IPS-18a (cell line): ENCODE results near the gene PRKN.
"Not testable (repeated sequence)": the region's sequence is repeated elsewhere in the genome, so short reads cannot be mapped to it uniquely, and the experiment has no call there.

Experiments
- H3K27ac ChIP-seq: one replicate; pipeline ENCODE4 v1.5.1; 2013; ENCODE audit warnings: low read length
- H3K27me3 ChIP-seq: one replicate; pipeline ENCODE4 v1.6.1; 2013; ENCODE audit warnings: mild to moderate bottlenecking, low read length; ENCODE audit not compliant: control insufficient read depth, insufficient read depth
- H3K36me3 ChIP-seq: one replicate; pipeline ENCODE4 v1.6.1; 2013; ENCODE audit warnings: low read depth, low read length; ENCODE audit not compliant: control insufficient read depth
- H3K4me1 ChIP-seq: one replicate; pipeline ENCODE4 v1.6.1; 2013; ENCODE audit warnings: low read depth, low read length; ENCODE audit not compliant: control insufficient read depth
- H3K4me3 ChIP-seq: one replicate; pipeline ENCODE4 v1.5.1; 2013; ENCODE audit warnings: low read length
- H3K9ac ChIP-seq: one replicate; pipeline ENCODE4 v1.6.1; 2013; ENCODE audit warnings: mild to moderate bottlenecking, low read length, moderate library complexity
- H3K9me3 ChIP-seq: one replicate; pipeline ENCODE4 v1.6.1; 2013; ENCODE audit warnings: low read depth, low read length; ENCODE audit not compliant: control insufficient read depth

The PRKN gene

DNA sequence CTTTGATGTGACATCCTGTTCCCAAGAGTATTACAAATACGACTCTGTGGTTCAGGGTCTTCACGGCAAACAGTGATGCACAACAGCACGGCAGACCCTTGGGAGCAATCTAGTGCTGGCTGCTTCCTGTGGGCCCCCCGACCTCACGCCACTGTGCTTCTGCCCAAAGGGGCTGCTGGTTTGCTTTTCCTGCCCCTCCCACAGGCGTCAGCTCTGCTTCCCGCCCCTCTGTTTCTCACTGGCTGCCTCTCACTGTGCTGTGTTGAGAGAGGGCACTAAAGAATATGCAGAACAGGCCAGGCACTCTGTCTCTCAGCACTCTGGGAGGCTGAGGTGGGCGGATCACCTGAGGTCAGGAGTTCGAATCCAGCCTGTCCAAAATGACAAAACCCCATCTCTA is 899.2 kb downstream of the PRKN start:
- H3K9ac ChIP-seq, result no peak overlapping the region
- no peaks in the 10 kb centered on the region for H3K9me3 ChIP-seq
- peaks cover 6% of the 10 kb centered on the region for H3K4me1 ChIP-seq
- H3K36me3 ChIP-seq, result no peaks in the 10 kb centered on the region
- H3K4me3 ChIP-seq, result no peak overlapping the region
- H3K27me3 ChIP-seq, result no peaks in the 10 kb centered on the region
- H3K27ac ChIP-seq, result no peak overlapping the region

DNA sequence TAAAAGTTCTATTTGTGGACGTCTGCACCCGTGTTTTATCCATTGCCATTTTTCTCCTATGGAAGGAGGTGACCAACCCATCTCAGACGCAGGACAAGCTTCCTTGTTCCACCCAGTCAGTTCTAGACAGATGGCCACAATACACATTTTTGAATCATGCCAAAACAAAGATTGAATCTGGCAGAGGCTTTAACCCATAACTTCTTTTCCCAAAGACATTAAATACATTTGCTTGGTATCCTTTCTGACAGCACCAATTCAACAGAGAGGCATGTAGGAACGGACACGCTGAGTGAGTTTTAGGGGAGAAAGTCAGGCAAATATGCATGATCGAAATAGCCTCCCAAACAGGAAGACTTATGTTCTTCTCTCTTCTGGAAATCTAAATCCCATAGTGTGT is 901.1 kb downstream of the PRKN start:
- Histone ChIP-seq H3K4me1 (peaks cover 6% of the 10 kb centered on the region), H3K9ac (no peak overlapping the region), H3K36me3 (no peaks in the 10 kb centered on the region), H3K4me3 (no peak overlapping the region), H3K27ac (no peak overlapping the region), H3K9me3 (no peaks in the 10 kb centered on the region), H3K27me3 (no peaks in the 10 kb centered on the region)

DNA sequence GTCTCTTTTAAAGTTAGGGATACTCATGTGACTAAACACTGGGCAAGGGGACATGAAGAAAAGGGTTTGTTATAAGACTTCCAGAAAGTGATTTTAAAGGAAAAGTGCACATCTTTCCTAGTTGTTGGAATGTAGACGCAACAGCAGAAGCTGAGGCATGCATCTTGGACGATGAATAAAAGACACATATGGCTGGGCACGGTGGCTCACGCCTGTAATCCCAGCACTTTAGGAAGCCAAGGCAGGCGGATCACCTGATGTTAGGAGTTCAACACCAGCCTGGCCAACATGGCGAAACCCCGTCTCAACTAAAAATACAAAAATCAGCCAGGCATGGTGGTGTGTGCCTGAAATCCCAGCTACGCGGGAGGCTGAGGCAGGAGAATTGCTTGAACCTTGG is 905.4 kb downstream of the PRKN start:
- not testable (repeated sequence) for H3K27ac ChIP-seq, H3K27me3 ChIP-seq, H3K4me1 ChIP-seq, H3K4me3 ChIP-seq, H3K36me3 ChIP-seq, H3K9me3 ChIP-seq, H3K9ac ChIP-seq

DNA sequence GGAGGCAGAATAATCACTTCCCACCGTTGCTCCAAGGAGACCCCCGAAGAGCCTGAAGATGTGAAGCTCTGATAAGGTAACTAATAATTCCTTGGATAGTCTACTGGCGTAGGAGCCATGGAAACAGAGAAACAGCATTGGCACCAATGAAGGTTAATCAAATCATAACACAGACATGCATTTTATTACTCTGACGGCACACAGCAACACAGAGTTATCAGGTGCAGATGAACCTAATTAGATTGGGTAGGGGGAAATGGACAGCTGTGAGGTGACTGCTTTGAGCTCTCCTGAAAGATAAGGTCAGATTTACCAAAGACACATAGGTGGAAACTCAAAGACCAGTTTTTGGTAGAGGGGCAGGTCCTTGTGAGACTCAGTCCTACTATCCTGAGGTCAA is 909.7 kb downstream of the PRKN start:
- Histone ChIP-seq H3K27me3 (no peaks in the 10 kb centered on the region), H3K9me3 (no peaks in the 10 kb centered on the region), H3K36me3 (no peaks in the 10 kb centered on the region), H3K4me1 (no peaks in the 10 kb centered on the region), H3K27ac (no peak overlapping the region), H3K4me3 (no peak overlapping the region), H3K9ac (no peak overlapping the region)

DNA sequence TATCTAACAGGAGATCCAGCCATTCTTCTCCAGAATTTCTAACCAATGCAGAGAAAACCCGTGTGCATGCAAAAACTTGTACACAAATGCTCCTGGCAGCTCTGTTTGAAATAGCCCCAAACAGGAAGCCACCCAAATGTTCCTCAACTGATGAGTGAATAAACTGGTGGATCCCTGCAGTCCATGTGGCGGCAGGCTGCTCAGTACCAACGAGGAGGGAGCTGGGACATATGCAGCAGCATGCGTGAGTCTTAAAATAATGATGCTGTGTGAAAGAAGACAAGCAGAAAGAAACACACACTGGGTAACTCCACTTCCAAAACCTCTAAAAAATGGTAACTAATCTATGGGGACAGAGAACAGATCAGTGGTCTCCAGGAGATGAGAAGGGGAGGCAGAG is 911.6 kb downstream of the PRKN start:
- Histone ChIP-seq H3K4me1 (no peaks in the 10 kb centered on the region), H3K9me3 (no peaks in the 10 kb centered on the region), H3K36me3 (no peaks in the 10 kb centered on the region), H3K9ac (no peak overlapping the region), H3K4me3 (no peak overlapping the region), H3K27ac (no peak overlapping the region), H3K27me3 (no peaks in the 10 kb centered on the region)

DNA sequence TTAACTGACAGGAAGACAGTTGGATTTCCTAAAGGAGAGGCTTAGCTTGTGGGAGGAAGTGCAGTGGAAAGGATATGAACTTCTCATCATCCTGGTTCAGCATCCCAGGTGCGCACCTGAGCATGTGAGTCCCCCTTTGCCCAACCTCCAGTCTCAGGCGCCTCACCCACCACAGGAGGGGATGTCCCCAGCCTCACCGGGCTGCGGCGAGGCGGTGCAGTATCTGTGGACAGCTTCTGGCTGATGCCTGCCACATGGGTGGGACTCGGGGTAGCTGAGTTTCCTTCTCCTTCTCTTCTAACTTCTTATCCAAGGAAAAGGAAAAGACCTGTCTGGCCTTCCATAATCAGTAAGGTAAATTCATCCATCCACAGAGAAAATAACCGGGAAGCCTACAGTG is 914.4 kb downstream of the PRKN start:
- Histone ChIP-seq H3K27me3 (no peaks in the 10 kb centered on the region), H3K4me1 (no peaks in the 10 kb centered on the region), H3K9ac (no peak overlapping the region), H3K9me3 (no peaks in the 10 kb centered on the region), H3K4me3 (no peak overlapping the region), H3K36me3 (no peaks in the 10 kb centered on the region), H3K27ac (no peak overlapping the region)

DNA sequence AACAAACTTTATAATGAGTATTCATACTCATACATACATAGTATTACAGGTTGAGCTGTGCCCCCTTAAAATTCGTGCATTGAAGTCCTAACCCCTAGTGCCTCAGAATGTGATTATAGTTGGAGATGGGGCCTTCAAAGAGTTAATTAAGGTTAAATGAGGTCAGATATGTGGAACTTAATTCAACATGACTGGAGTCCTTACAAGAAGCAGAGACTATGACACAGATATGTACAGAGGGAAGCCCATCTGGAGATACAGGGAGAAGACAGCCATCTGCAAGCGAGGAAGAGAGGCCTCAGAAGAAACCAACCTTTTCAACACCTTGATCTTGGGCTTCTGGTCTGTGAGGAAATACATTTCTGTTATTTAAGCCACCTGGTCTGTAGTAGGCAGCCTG is 917.6 kb downstream of the PRKN start:
- Histone ChIP-seq H3K9ac (no peak overlapping the region), H3K27me3 (no peaks in the 10 kb centered on the region), H3K4me1 (no peaks in the 10 kb centered on the region), H3K4me3 (no peak overlapping the region), H3K36me3 (no peaks in the 10 kb centered on the region), H3K9me3 (no peaks in the 10 kb centered on the region), H3K27ac (no peak overlapping the region)

DNA sequence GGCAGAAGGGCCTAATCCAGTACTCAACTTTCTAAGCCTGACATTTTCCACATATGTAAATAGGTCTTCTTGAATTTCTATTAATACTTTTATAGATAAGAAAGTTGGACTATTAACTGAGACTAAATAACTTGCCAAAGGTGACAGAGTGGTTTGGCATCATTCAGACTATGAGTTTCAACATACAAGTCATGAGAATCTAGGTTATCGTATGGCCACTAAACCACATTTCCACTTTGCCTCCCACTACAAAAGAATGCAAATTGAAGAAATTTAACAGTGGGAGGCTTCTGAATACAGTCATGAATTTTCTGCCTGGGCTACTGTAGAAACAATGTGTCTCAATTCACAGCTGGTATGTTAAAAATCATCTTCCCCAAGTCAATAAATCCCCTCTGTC is 922.7 kb downstream of the PRKN start:
- Histone ChIP-seq H3K36me3 (no peaks in the 10 kb centered on the region), H3K4me3 (no peak overlapping the region), H3K27ac (no peak overlapping the region), H3K27me3 (no peaks in the 10 kb centered on the region), H3K9me3 (no peaks in the 10 kb centered on the region), H3K4me1 (no peaks in the 10 kb centered on the region), H3K9ac (no peak overlapping the region)

DNA sequence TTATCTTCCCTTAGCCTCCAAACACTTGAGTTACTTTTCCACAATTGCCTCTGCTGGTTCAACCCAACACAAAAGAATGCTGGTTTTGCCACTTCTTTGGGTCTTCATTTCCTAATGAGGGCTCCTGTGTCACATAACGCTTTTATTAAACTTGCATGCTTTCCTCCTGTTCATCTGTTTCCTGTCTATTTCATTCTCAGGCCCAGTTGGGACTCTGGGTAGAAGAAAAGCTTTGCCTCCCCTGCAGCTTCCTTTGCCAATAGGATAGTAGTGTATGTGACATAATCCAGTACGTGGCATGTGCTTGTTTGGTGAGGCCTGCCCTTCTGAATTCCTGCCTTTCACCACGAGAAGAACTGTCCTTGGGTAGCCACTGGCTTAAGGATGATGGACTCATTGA is 924.4 kb downstream of the PRKN start:
- no peaks in the 10 kb centered on the region for H3K9me3 ChIP-seq
- no peaks in the 10 kb centered on the region for H3K4me1 ChIP-seq
- no peak overlapping the region for H3K9ac ChIP-seq
- H3K4me3 ChIP-seq, result no peak overlapping the region
- H3K27me3 ChIP-seq, result no peaks in the 10 kb centered on the region
- no peak overlapping the region for H3K27ac ChIP-seq
- H3K36me3 ChIP-seq, result no peaks in the 10 kb centered on the region

DNA sequence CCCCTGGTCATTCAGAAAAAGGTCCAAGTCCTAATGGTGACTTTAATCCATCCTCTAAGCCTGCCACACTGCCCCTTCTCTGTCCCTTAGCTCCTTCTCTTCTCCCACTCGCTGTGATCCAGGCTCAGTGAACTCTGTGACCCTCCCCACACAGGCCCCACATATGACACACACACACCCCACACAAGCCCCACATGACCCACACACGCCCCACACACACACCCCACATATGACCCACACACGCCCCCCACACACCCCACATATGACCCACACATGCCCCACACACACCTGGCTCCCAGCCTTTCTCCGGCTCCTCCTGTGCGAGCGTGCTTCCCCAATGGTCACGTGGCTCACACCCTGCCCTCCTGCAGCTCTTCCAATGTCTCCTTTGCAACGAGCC is 925.3 kb downstream of the PRKN start:
- no peaks in the 10 kb centered on the region for H3K9me3 ChIP-seq
- H3K27ac ChIP-seq, result no peak overlapping the region
- no peaks in the 10 kb centered on the region for H3K4me1 ChIP-seq
- no peaks in the 10 kb centered on the region for H3K36me3 ChIP-seq
- H3K9ac ChIP-seq, result no peak overlapping the region
- no peak overlapping the region for H3K4me3 ChIP-seq
- H3K27me3 ChIP-seq, result no peaks in the 10 kb centered on the region

DNA sequence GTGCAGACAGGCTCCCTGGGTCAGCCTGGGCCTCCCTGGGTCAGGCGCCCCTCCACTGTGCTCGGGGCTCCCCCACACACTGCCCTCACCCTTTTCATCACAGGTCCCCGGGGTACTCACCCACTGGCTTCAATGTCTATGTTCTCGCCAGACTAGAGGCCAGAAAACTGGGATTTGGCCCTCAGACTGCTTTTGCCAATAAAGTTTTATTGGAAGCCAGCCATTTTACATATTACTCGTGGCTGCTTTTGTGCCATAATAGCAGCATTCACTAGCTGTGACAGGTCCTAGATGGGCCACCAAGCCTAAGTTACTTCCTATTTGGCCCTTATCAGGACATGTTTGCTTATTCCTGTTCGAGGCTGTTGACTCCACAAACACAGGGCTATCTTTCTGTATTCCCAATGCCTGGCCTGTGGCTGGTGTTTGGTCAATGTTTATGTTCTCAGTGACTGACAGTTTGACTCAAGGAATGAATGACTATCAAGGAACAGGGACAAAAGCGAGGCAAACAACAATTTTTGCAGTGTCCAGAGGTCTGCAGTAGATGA is 928.6 kb downstream of the PRKN start:
- H3K9me3 ChIP-seq, result no peaks in the 10 kb centered on the region
- H3K36me3 ChIP-seq, result no peaks in the 10 kb centered on the region
- no peak overlapping the region for H3K27ac ChIP-seq
- H3K4me1 ChIP-seq, result no peaks in the 10 kb centered on the region
- no peaks in the 10 kb centered on the region for H3K27me3 ChIP-seq
- no peak overlapping the region for H3K9ac ChIP-seq
- no peak overlapping the region for H3K4me3 ChIP-seq

DNA sequence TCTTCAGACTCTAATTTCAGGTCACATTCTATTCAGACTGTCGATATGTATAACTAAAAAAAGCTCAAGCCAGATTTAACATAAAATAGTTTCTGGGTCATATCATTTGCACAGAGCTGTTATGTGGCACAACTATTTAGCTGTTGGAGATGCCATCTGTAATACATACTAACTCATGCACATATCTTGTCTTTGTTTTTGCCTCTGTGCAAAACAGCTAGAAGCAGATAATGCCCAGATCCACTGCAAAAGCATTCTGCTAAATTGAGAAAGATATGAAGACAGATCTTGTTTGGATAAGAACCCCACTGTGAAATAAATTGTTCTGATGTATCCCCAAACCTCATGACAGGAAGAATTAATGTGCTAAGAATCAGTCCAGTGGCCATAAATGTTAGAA is 930.9 kb downstream of the PRKN start:
- Histone ChIP-seq H3K4me3 (no peak overlapping the region), H3K27ac (no peak overlapping the region), H3K4me1 (no peaks in the 10 kb centered on the region), H3K9ac (no peak overlapping the region), H3K36me3 (no peaks in the 10 kb centered on the region), H3K27me3 (no peaks in the 10 kb centered on the region), H3K9me3 (no peaks in the 10 kb centered on the region)
